Gastrocnemius medialis (tissue), 4 donors: ENCODE measurements around the gene TESPA1.

Experiments
- CTCF ChIP-seq, 5 experiments: fragments of 450-650 bp in 3 of 5; fragments of 200-600 bp in 2 of 5; sonication (generic) in 2 of 5; IDR thresholded peaks in 4 of 5; conservative IDR thresholded peaks in 1 of 5; 1 replicate in 4 of 5; 2 replicates in 1 of 5; pipeline ENCODE4 v1.5.1; 2016 to 2019; ENCODE audit warnings: antibody characterized with exemption in 5 of 5, mild to moderate bottlenecking in 3 of 5, moderate library complexity in 3 of 5
- POLR2A ChIP-seq, 2 donors: fragments of 450-650 bp; IDR thresholded peaks; one replicate each; pipeline ENCODE4 v1.6.1; 2017; ENCODE audit warnings: antibody characterized with exemption in 2 of 2, mild to moderate bottlenecking in 2 of 2, moderate library complexity in 2 of 2

GRCh38 chr12:54933376-54933775 lies 51.2 kb downstream of the TESPA1 start:
- no peak for TF ChIP-seq CTCF (IDR thresholded peaks at IDR 0.05 in 4 of 5, conservative IDR thresholded peaks at IDR 0.05 in 1 of 5)
- TF ChIP-seq POLR2A (IDR thresholded peaks at IDR 0.05) = no peak
